Osteocyte (in vitro differentiated cells): ENCODE results near the gene PRMT3. TPM values are rescaled to one million over a fixed set of nuclear protein-coding genes. Genes with fewer than 3 reads are reported as not detected.
"Not testable (repeated sequence)": the region's sequence is repeated elsewhere in the genome, so short reads cannot be mapped to it uniquely, and the experiment has no call there.

ENCODE experiments used
- DNase-seq: peaks from one replicate; pipeline ENCODE4 v3.0.0; 2021; ENCODE audit warnings: mixed read lengths; ENCODE audit not compliant: unreplicated experiment; ENCODE audit errors: extremely low spot score
- H3K27ac Mint-ChIP-seq: one replicate; pipeline ENCODE4 v1.8.0; 2021; ENCODE audit warnings: mild to moderate bottlenecking, mixed read lengths; ENCODE audit not compliant: unreplicated experiment
- H3K27me3 Mint-ChIP-seq: one replicate; pipeline ENCODE4 v1.8.0; 2021; ENCODE audit warnings: mixed read lengths; ENCODE audit not compliant: unreplicated experiment
- H3K36me3 Mint-ChIP-seq: one replicate; pipeline ENCODE4 v1.8.0; 2021; ENCODE audit warnings: mixed read lengths; ENCODE audit not compliant: unreplicated experiment
- H3K4me1 Mint-ChIP-seq: one replicate; pipeline ENCODE4 v1.8.0; 2021; ENCODE audit warnings: mixed read lengths; ENCODE audit not compliant: unreplicated experiment
- H3K4me3 Mint-ChIP-seq: one replicate; pipeline ENCODE4 v1.8.0; 2021; ENCODE audit warnings: mild to moderate bottlenecking, moderate library complexity, mixed read lengths; ENCODE audit not compliant: unreplicated experiment
- H3K9me3 Mint-ChIP-seq: one replicate; pipeline ENCODE4 v1.8.0; 2021; ENCODE audit warnings: mixed read lengths; ENCODE audit not compliant: unreplicated experiment
- total RNA-seq: library from RNA; stranded (reverse); gene quantifications from 2 replicates; pipeline ENCODE4 v1.2.1, GENCODE V29; 2021
- TF ChIP-seq, protein P1 (sequence below): fragments of 200-600 bp; sonication (generic); IDR thresholded peaks from 2 replicates; pipeline ENCODE4 v1.5.0; 2021; ENCODE audit warnings: antibody characterized with exemption, mild to moderate bottlenecking, moderate library complexity

Gene PRMT3
- total RNA-seq, 1 donor from 2014 or later = 17.7 TPM

DNA sequence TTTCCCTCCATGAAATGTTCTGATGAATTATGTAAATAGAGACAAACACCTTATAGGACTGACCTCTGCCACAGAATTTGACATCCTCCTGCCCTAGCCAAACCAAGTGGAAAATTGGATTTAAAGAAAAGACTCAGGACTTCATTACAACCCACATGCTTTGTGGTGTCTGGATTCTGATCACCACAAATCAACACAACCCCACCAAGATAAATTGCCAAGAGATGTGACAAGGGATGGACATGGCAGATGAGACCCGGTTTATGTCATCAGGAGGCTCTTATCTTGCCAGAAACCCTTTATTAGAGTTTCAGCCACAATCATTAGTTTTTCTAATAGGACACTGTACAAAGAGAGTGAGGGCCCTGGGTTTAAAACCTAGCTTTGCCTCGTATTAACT lies 154.0 kb downstream of the PRMT3 start:
- TF ChIP-seq, protein P1, sequence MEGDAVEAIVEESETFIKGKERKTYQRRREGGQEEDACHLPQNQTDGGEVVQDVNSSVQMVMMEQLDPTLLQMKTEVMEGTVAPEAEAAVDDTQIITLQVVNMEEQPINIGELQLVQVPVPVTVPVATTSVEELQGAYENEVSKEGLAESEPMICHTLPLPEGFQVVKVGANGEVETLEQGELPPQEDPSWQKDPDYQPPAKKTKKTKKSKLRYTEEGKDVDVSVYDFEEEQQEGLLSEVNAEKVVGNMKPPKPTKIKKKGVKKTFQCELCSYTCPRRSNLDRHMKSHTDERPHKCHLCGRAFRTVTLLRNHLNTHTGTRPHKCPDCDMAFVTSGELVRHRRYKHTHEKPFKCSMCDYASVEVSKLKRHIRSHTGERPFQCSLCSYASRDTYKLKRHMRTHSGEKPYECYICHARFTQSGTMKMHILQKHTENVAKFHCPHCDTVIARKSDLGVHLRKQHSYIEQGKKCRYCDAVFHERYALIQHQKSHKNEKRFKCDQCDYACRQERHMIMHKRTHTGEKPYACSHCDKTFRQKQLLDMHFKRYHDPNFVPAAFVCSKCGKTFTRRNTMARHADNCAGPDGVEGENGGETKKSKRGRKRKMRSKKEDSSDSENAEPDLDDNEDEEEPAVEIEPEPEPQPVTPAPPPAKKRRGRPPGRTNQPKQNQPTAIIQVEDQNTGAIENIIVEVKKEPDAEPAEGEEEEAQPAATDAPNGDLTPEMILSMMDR = no peak
- peaks cover 10% of the 10 kb centered on the region for H3K27me3 Mint-ChIP-seq
- no peaks in the 10 kb centered on the region for H3K36me3 Mint-ChIP-seq
- H3K27ac Mint-ChIP-seq = no peak overlapping the region
- no peak for DNase-seq
- H3K9me3 Mint-ChIP-seq = peaks cover 6% of the 10 kb centered on the region
- no peak overlapping the region for H3K4me3 Mint-ChIP-seq
- H3K4me1 Mint-ChIP-seq = no peaks in the 10 kb centered on the region

GRCh38 chr11:20544603-20545237 lies 157.2 kb downstream of the PRMT3 start:
- no peak overlapping the region for H3K27ac Mint-ChIP-seq
- DNase-seq = no peak
- TF ChIP-seq, protein P1 = no peak
- no peak overlapping the region for H3K4me3 Mint-ChIP-seq
- no peaks in the 10 kb centered on the region for H3K4me1 Mint-ChIP-seq
- no peaks in the 10 kb centered on the region for H3K36me3 Mint-ChIP-seq
- H3K9me3 Mint-ChIP-seq = no peaks in the 10 kb centered on the region
- peaks cover 10% of the 10 kb centered on the region for H3K27me3 Mint-ChIP-seq

- TF ChIP-seq, protein P1 = no peak
- no peak overlapping the region for H3K27ac Mint-ChIP-seq
- H3K36me3 Mint-ChIP-seq = no peaks in the 10 kb centered on the region
- H3K27me3 Mint-ChIP-seq = peaks cover 5% of the 10 kb centered on the region
- DNase-seq = no peak
- no peaks in the 10 kb centered on the region for H3K4me1 Mint-ChIP-seq
- H3K4me3 Mint-ChIP-seq = no peak overlapping the region
- H3K9me3 Mint-ChIP-seq = no peaks in the 10 kb centered on the region
Measured at GRCh38 chr11:20547411-20547810, 159.9 kb downstream of the PRMT3 start.

DNA sequence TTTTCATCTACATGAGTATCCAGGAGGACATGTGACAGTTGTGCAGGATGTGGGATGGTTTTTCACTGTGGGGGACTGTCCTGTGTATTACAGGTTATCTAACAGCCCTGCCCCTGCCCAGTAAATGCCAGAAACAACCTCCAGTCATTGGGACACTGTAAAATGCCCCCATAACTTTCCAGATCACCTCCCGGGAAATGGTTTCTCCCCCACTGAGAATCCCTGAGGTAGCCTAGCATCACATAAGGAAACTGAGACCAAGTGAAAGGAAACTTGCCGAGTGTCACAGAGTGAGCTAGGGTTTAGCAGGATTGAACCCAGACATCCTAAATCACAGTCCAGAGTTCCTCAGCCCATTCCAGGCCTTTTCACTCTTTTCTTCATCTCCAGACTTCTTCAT lies 163.6 kb downstream of the PRMT3 start:
- Mint-ChIP-seq H3K27me3 (no peaks in the 10 kb centered on the region), H3K27ac (no peak overlapping the region), H3K9me3 (peaks cover 1% of the 10 kb centered on the region), H3K4me1 (no peaks in the 10 kb centered on the region), H3K4me3 (no peak overlapping the region), H3K36me3 (no peaks in the 10 kb centered on the region)
- no peak for DNase-seq
- TF ChIP-seq, protein P1 = no peak

- no peaks in the 10 kb centered on the region for H3K4me1 Mint-ChIP-seq
- H3K9me3 Mint-ChIP-seq = peaks cover 6% of the 10 kb centered on the region
- H3K27ac Mint-ChIP-seq = no peak overlapping the region
- no peak overlapping the region for H3K4me3 Mint-ChIP-seq
- H3K27me3 Mint-ChIP-seq = no peaks in the 10 kb centered on the region
- TF ChIP-seq, protein P1 = no peak
- no peak for DNase-seq
- no peaks in the 10 kb centered on the region for H3K36me3 Mint-ChIP-seq
Measured at GRCh38 chr11:20555783-20556182, 168.3 kb downstream of the PRMT3 start.

GRCh38 chr11:20556396-20556795 lies 168.9 kb downstream of the PRMT3 start:
- not testable (repeated sequence) for H3K9me3 Mint-ChIP-seq, H3K4me1 Mint-ChIP-seq, H3K4me3 Mint-ChIP-seq, H3K27ac Mint-ChIP-seq, DNase-seq, H3K36me3 Mint-ChIP-seq, H3K27me3 Mint-ChIP-seq
